ENCODE data around the gene PLEKHA7.

The PLEKHA7 gene

DNA sequence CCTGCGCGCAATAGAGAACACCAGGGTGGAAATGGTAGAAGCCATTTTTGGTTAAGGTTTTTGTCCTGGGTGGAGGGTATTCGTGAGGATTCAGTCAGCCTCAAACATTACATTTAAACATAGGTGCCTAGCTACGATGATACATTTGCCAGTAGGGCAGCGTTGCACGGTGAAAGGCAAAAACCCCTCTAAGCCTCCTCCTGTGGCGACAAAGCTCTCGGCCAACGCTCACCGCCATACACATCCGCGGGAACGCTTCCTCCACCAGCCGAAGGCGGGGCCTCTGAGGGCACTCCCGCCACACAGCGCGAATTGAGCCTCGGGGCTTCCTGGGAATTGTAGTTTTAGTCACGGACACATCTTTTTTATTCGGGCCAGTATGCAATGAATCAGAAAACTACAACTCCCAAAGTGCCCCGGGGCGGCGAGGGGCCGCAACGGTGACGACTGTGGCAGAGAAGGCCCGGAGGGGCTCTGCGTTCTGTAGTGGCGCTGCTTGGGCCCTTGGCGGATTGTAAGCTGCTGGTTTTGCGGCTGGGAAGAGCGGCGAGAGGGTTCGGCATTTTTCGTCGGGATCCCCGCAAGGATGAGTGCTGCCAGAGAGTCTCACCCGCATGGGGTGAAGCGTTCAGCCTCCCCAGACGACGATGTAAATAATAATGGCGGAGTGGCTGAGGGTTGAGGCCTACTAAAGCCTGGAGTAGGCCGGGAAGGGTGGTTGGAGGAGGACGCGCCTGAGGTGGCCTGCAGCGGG is 275.8 kb downstream of the PLEKHA7 start, which contains the start of gene C11orf58:
Gene C11orf58 (plus strand): TSS at position 455 of the 754 bp plus-strand sequence. CDS start 132 bp downstream, at position 587.
- DNase-seq (ENCODE audit: low spot score), result peak; percentile 95

DNA sequence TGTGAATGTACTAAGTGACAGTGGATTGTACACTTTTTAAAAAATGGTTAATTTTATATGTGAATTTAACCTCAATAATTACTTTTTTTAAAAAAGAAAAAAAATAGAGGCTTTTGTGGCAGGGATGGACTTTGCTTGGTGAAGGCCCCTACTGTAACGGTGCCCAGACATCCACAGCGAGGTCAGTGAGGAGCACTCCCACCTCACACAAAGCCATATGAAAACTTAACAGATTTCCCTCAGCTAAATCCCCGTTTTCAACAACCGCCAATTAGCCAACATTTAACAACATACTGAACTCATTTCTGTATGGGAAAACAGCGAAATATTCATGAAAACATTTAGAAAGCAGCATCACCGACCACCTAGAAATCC is 276.4 kb downstream of the PLEKHA7 start:
- DNase-seq (ENCODE audit: low spot score), result no peak
